Measurements from ENCODE around the gene GSTO1.
A peak's percentile ranks its signal among the peaks of the same experiment; 100 is the strongest.

The GSTO1 gene

DNA sequence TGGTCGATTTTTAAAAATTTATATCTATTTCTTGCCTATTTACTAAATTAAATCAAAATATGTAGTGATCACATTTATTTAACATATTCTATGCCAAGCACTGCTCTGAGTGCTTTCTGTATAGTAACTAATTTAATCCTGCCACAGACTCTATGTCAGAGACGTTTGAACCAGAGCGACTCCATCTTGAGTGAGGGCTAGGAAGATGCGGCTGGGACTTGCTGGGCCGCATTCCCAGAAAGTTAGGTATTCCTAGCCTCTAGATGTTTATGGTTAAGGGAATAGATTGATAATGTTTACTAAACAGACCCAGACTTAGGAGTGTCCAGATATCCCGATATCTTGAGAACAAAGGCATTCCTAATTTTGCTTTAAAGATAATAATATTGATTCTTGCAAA is 3.2 kb upstream of the GSTO1 start:
- TF ChIP-seq, protein P1, sequence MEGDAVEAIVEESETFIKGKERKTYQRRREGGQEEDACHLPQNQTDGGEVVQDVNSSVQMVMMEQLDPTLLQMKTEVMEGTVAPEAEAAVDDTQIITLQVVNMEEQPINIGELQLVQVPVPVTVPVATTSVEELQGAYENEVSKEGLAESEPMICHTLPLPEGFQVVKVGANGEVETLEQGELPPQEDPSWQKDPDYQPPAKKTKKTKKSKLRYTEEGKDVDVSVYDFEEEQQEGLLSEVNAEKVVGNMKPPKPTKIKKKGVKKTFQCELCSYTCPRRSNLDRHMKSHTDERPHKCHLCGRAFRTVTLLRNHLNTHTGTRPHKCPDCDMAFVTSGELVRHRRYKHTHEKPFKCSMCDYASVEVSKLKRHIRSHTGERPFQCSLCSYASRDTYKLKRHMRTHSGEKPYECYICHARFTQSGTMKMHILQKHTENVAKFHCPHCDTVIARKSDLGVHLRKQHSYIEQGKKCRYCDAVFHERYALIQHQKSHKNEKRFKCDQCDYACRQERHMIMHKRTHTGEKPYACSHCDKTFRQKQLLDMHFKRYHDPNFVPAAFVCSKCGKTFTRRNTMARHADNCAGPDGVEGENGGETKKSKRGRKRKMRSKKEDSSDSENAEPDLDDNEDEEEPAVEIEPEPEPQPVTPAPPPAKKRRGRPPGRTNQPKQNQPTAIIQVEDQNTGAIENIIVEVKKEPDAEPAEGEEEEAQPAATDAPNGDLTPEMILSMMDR (conservative IDR thresholded peaks at IDR 0.05), result no peak
- no peak overlapping the region for H3K27ac ChIP-seq

DNA sequence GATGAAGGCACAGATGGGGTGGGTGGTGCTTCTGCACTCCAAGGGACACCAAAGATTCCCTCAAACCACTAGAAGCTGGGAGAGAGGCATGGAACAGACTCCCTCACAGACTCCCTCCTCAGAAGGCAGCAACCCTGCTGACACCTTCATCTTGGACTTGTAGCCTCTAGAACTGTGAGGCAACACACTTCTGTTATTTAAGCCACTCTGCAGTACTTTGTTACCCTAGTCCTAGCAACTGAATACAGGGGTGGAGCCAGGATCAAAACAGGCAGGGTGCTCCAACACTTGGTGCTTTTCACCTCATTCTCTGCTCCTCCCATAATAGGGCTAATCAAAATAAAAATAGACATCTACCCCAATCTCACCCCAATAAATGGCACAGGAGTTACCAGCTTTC is 2.3 kb upstream of the GSTO1 start:
- TF ChIP-seq, protein P1 (conservative IDR thresholded peaks at IDR 0.05), result no peak
- H3K27ac ChIP-seq, result no peak overlapping the region

DNA sequence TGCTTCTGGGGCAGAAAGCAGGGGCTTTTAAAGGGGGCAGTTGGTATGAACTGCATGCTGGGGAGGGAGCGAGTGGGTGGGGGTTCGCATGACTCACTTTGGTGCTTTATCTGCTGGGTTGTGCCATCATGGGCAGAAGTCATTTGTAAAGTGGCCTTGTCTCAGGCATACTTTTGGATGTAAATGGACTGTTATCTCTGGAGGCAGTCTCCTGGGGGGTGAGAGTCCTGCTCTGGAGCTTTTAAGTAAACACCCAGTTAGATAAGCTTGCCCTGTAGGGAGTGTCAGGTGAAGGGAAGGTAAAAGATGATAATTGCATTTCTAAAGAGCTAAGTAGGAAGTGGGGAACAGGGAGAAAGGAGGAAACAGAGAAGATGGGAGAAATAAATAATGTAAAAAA is 1.6 kb upstream of the GSTO1 start:
- TF ChIP-seq, protein P1 (conservative IDR thresholded peaks at IDR 0.05), result no peak
- H3K27ac ChIP-seq, result no peak overlapping the region

DNA sequence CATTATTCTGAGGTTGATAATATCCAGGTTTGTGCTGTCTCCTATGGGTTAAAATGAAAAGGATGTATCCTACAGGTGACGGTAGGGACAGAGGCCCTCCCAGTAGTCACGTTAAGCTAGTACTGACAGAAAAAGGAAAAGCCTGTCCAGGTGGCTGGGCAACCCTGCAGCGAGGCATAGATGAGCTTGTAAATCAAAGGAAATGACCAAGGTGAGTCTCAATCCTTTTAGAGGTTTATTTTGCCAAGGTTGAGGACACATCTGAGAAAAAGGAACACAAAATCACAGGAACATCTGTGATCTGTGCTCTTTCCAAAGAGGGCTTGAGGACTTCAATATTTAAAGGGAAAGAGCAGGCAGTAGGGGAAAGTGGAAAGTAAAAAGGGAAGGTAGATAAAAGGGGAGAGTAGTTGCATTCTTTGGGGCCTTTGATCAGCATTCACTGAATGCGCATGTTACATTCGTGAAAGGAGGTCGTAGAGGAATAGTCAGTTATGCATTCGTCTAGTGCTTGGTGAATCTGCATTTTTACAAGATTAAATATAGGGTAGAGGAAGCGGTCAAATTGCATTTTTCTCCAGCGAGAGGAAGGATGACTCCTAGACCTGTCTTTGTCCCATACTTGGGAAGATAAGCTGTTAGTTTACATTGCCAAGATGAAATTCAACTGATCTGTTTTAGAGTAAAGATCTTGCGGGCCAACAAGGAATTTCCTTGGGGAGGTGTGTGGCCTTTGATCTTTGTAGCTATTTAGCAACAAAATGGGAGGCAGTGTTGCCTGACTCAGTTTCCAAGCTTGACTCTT is 884 bp upstream of the GSTO1 start:
- peak overlapping the region; percentile 96 for H3K27ac ChIP-seq
- TF ChIP-seq, protein P1 (conservative IDR thresholded peaks at IDR 0.05), result no peak

DNA sequence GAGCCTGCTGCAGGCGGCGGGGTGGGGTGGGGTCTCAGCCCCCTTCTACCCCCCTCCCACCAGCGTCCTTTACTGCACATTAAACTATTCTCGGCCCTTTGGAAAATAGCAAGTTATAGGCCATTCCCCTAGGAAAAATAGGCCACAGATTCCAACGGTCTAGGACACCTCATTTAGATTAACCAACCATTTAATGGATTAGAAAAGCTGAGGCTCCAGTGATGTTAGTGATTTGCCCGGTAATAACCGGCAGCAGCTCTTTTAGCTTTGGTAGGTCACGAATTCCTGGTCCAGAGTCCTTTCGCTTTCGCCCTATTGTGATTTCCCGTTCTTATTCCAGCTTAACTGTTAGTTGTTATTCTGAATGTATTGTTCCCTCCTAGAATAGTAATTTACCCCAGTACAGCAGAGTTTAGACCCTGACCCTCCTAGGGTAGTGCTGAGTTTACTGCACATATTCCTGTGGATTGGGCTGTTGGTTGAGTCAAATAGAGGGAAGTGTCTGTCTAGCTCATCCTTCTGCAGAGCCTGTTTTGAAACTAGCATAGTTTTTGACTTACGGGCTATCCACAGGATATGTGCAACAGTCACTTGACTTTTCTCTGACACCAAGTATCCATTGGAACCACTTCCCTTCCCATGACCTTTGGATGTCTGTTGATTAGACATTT is 754 bp downstream of the GSTO1 start:
- TF ChIP-seq, protein P1 (conservative IDR thresholded peaks at IDR 0.05), result no peak
- peak overlapping the region; percentile 96 for H3K27ac ChIP-seq

DNA sequence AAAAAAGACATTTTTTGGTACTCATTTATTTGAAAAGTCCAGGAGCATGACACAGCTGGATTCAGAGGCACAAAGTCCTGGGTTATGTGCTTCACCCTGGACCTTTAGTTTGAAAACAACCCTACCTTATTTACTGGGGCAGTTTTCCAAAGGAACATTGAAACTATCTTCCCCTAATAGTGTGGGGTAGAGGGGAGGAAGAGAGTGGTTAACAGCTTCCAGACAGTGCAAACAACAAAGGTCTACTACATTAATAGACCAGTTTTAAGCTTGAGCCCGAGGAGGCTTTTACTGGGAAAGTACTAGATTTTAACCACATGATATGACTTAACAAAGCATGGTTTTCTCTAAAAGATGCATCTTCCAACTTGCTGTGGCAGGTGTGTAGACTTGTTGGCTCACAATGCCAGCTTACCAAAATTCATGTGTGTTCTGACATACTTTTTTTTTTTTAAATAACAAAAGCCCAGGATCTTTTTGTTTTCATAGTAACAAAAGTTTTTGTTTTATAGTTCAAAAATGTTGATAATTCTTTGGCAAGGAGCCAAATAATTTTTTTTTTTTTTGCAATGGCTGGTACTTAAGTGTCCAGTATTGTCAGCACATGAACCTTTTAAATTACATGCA is 1.8 kb downstream of the GSTO1 start:
- TF ChIP-seq, protein P1 (conservative IDR thresholded peaks at IDR 0.05), result no peak
- peak overlapping the region; percentile 96 for H3K27ac ChIP-seq

DNA sequence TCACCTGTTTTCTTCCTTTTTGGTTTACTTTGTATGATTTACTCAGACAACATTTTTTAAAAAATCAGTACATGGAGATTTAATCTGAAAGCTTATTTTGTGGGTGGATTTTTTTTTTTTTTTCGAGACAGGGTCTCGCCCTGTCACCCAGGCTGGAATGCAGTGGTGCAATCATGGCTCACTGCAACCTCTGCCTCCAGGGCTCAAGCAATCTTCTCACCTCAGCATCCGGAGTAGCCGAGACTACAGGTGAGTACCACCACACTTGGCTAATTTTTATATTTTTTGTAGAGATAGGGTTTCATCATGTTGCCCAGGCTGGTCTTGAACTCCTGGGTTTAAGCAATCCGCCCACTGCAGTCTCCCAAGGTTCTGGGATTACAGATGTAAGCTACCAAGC is 2.5 kb downstream of the GSTO1 start:
- peak overlapping the region; percentile 96 for H3K27ac ChIP-seq
- TF ChIP-seq, protein P1 (conservative IDR thresholded peaks at IDR 0.05), result no peak

All from VCaP (cell line).